Vagina (tissue), 2 donors: ENCODE data around the gene ZFTA. TPM values are rescaled to one million over a fixed set of nuclear protein-coding genes. Genes with fewer than 3 reads are reported as not detected.

Experiments
- DNase-seq, 2 donors: peaks; one replicate each; pipeline ENCODE4 v3.0.0-alpha.2; 2017; ENCODE audit errors: extremely low spot score in 2 of 2
- H3K27ac ChIP-seq: fragments of 200-600 bp; sonication (generic); one replicate; pipeline ENCODE4 v1.5.1; 2019
- H3K27me3 ChIP-seq: fragments of 200-600 bp; sonication (generic); one replicate; pipeline ENCODE4 v1.5.1; 2019
- H3K36me3 ChIP-seq, 2 donors: fragments of 200-600 bp; sonication (generic); one replicate each; pipeline ENCODE4 v1.5.1; 2017 to 2019
- H3K4me1 ChIP-seq: fragments of 200-600 bp; sonication (generic); one replicate; pipeline ENCODE4 v1.5.1; 2019
- H3K4me3 ChIP-seq, 2 donors: fragments of 200-600 bp; sonication (generic); 1 replicate in 1 of 2; 2 replicates in 1 of 2; pipeline ENCODE4 v1.5.1; 2016 to 2019
- H3K9me3 ChIP-seq: fragments of 200-600 bp; sonication (generic); one replicate; pipeline ENCODE4 v1.5.1; 2019
- POLR2A ChIP-seq, 2 donors: fragments of 450-650 bp; IDR thresholded peaks; one replicate each; pipeline ENCODE4 v1.6.1; 2017; ENCODE audit warnings: antibody characterized with exemption in 2 of 2, mild to moderate bottlenecking in 2 of 2, moderate library complexity in 2 of 2
- POLR2AphosphoS5 ChIP-seq, 2 donors: sonication (generic); formaldehyde crosslinking; IDR thresholded peaks; one replicate each; pipeline ENCODE4 v1.9.0; 2017; ENCODE audit warnings: antibody characterized with exemption in 2 of 2, mild to moderate bottlenecking in 2 of 2, low read depth in 1 of 2; ENCODE audit not compliant: insufficient read depth in 1 of 2
- intact Hi-C: fragments of 100-400 bp; cut with DNase I; formaldehyde crosslinking; loops from one replicate; pipeline ENCODE4 v1.15.1; 2023
- total RNA-seq: library from RNA; depleted of rRNA; stranded (reverse); fragments of >200 nt; gene quantifications from one replicate; pipeline ENCODE4 v1.2.3, GENCODE V29; 2016
- TF ChIP-seq, protein P1 (sequence below), 3 experiments: fragments of 450-650 bp in 2 of 3; fragments of 200-600 bp in 1 of 3; sonication (generic) in 1 of 3; IDR thresholded peaks; one replicate each; pipeline ENCODE4 v1.5.1; 2017 to 2019; ENCODE audit warnings: antibody characterized with exemption in 3 of 3, mild to moderate bottlenecking in 2 of 3, moderate library complexity in 2 of 3

The ZFTA gene
- total RNA-seq = 13.0 TPM

DNA sequence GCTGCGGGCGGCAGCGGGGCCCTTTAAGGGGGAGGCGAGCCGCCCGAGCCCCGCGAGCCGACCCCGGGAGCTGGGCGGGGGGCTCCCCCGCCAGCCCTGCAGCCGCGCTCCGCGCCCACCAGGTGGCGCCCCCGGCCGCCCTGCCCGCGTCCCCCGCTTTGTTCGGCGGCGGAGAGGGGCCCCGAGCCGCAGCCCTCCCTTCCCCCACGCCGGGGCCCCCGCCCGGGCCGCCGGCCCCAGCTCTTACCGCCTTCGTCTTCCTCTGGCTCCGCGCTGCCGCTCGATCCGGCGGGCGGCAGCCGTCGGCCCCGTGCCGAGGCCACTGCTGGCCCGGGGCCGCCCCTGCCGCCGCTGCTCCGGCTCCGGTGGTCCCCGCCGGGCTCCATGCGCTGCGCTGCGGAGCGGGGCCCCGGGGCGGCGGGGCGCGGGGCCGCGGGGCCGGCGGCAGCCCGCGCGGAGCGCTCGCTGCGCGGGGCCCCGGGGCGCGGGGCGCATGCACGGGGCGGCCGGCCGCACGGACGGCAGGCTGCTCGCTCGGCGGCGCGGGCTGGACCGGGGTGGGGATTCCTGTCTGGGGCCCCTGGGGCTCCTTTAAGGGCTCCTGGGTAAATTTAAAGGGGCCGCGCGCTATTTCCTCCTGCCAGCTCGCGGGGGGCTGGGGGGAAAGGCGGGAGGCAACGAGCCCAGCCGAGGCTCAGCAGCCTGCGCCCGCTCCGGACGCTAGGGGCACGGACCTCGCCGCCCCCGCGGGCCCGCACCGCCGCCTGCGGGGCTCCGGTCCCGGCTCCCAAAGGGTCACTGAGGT is at the start of gene ZFTA:
Gene ZFTA (minus strand): TSS at position 539 of the 805 bp plus-strand sequence. CDS start 153 bp downstream, at position 386.
- TF ChIP-seq POLR2AphosphoS5 (IDR thresholded peaks at IDR 0.05; ENCODE audit: insufficient read depth in 1 of 2, low read depth in 1 of 2) = no peak
- TF ChIP-seq POLR2A (IDR thresholded peaks at IDR 0.05) = no peak
- TF ChIP-seq, protein P1, sequence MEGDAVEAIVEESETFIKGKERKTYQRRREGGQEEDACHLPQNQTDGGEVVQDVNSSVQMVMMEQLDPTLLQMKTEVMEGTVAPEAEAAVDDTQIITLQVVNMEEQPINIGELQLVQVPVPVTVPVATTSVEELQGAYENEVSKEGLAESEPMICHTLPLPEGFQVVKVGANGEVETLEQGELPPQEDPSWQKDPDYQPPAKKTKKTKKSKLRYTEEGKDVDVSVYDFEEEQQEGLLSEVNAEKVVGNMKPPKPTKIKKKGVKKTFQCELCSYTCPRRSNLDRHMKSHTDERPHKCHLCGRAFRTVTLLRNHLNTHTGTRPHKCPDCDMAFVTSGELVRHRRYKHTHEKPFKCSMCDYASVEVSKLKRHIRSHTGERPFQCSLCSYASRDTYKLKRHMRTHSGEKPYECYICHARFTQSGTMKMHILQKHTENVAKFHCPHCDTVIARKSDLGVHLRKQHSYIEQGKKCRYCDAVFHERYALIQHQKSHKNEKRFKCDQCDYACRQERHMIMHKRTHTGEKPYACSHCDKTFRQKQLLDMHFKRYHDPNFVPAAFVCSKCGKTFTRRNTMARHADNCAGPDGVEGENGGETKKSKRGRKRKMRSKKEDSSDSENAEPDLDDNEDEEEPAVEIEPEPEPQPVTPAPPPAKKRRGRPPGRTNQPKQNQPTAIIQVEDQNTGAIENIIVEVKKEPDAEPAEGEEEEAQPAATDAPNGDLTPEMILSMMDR (IDR thresholded peaks at IDR 0.05) = peak in 1 of 3 experiments; percentile 62
- no peaks in the 10 kb centered on the region for H3K36me3 ChIP-seq
- no peaks in the 10 kb centered on the region for H3K27me3 ChIP-seq
- peak within 1 kb of the TSS; percentile 93 for H3K27ac ChIP-seq
- intact Hi-C loops = loop anchor here (10.0 kb wide), 1 partner anchor 176 kb away; no protein-coding TSS in a partner anchor
- H3K4me3 ChIP-seq = peak within 1 kb of the TSS; percentile 62 to 98
- peaks cover 41% of the 10 kb centered on the region for H3K4me1 ChIP-seq
- DNase-seq = no peak
- no peaks in the 10 kb centered on the region for H3K9me3 ChIP-seq

DNA sequence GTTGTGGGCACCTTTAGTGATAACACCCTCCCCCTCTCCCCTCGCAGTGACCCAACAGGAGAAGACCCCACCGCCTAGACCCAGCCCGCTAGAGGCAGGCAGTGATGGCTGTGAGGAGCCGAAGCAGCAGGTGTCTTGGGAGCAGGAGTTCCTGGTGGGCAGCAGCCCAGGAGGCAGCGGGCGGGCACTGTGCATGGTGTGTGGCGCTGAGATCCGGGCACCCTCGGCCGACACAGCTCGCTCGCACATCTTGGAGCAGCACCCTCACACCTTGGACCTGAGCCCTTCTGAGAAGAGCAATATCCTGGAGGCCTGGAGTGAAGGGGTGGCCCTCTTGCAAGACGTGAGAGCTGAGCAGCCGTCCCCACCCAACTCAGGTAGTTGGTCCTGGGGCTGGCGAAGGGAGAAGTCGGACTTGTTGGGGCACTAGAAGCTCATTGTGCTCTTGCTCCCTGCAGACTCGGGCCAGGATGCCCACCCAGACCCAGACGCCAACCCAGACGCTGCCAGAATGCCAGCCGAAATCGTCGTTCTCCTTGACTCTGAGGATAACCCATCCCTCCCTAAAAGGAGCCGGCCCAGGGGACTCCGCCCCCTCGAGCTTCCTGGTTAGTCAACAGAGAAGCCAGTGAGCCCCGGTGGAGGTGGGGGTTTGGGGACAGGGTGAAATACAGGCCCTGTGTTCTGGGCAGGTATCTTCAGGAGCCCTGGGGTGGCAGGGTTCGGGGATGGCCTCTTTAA is 49.4 kb upstream of the ZFTA start:
- TF ChIP-seq POLR2AphosphoS5 (IDR thresholded peaks at IDR 0.05; ENCODE audit: insufficient read depth in 1 of 2, low read depth in 1 of 2) = no peak
- TF ChIP-seq, protein P1 (IDR thresholded peaks at IDR 0.05) = no peak
- TF ChIP-seq POLR2A (IDR thresholded peaks at IDR 0.05) = no peak
- Histone ChIP-seq H3K36me3 (peaks cover 0 to 49% of the 10 kb centered on the region in 2 donors), H3K27me3 (no peaks in the 10 kb centered on the region), H3K27ac (no peak overlapping the region), H3K4me1 (peaks cover 29% of the 10 kb centered on the region), H3K9me3 (no peaks in the 10 kb centered on the region), H3K4me3 (no peak overlapping the region)
- intact Hi-C loops = no loop called here
- DNase-seq = no peak

GRCh38 chr11:63816732-63817131 is 48.2 kb upstream of the ZFTA start:
- Histone ChIP-seq H3K36me3 (peaks cover 0 to 38% of the 10 kb centered on the region in 2 donors), H3K27me3 (no peaks in the 10 kb centered on the region), H3K27ac (no peak overlapping the region), H3K4me1 (peaks cover 34% of the 10 kb centered on the region), H3K4me3 (no peak overlapping the region), H3K9me3 (no peaks in the 10 kb centered on the region)
- no peak for DNase-seq
- TF ChIP-seq, protein P1 (IDR thresholded peaks at IDR 0.05) = no peak
- TF ChIP-seq POLR2A (IDR thresholded peaks at IDR 0.05) (no peak), POLR2AphosphoS5 (IDR thresholded peaks at IDR 0.05; ENCODE audit: insufficient read depth in 1 of 2, low read depth in 1 of 2) (no peak)
- intact Hi-C loops = no loop called here

DNA sequence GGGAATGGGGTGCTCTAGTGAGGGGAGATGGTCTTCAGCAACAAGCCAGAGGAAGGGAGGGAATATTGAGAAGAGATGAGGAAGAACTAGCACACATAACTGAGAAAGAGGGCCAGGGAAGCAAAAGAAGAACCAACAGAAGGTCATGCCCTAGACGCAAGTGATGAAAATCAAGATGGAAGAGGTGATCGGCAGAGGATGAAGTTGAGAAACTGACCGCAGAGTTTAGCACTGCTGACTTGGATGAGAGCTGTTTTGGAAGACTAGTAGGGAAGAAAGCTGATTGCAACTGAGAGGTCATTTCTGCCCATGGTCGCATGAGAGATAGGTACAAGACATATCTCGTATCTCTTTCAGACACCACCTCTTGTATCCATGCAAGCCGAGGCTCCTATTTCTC is 47.6 kb upstream of the ZFTA start:
- no peak for TF ChIP-seq POLR2A (IDR thresholded peaks at IDR 0.05)
- TF ChIP-seq, protein P1 (IDR thresholded peaks at IDR 0.05) = no peak
- TF ChIP-seq POLR2AphosphoS5 (IDR thresholded peaks at IDR 0.05; ENCODE audit: insufficient read depth in 1 of 2, low read depth in 1 of 2) = no peak
- Histone ChIP-seq H3K27me3 (no peaks in the 10 kb centered on the region), H3K36me3 (peaks cover 0 to 33% of the 10 kb centered on the region in 2 donors), H3K4me1 (peaks cover 34% of the 10 kb centered on the region), H3K4me3 (no peak overlapping the region), H3K27ac (no peak overlapping the region), H3K9me3 (no peaks in the 10 kb centered on the region)
- intact Hi-C loops = no loop called here
- no peak for DNase-seq
